Omental fat pad (tissue), 4 donors: Measurements from ENCODE around the gene FANCM. TPM values are rescaled to one million over a fixed set of nuclear protein-coding genes. Genes with fewer than 3 reads are reported as not detected.
"Not testable (repeated sequence)": the region's sequence is repeated elsewhere in the genome, so short reads cannot be mapped to it uniquely, and the experiment has no call there.

Experiments used
- ATAC-seq: fragments of 150-250 bp; one replicate; pipeline ENCODE4 v1.9.1; 2016; ENCODE audit warnings: mild to moderate bottlenecking, moderate library complexity; ENCODE audit not compliant: low FRiP score
- DNase-seq: peaks from one replicate; pipeline ENCODE4 v3.0.0-alpha.2; 2019; ENCODE audit warnings: low spot score
- CTCF ChIP-seq, 3 donors: fragments of 450-650 bp; IDR thresholded peaks; one replicate each; pipeline ENCODE4 v1.5.1; 2016 to 2017; ENCODE audit warnings: antibody characterized with exemption in 3 of 3, mild to moderate bottlenecking in 3 of 3, moderate library complexity in 2 of 3
- total RNA-seq, 4 donors: library from RNA; depleted of rRNA; stranded (reverse); fragments of >200 nt; gene quantifications; one replicate each; pipeline ENCODE4 v1.1.0, GENCODE V29; 2016

Gene FANCM
- total RNA-seq, 4 donors from 2014 or later, result 3.6 to 16.7 (median 4.8) TPM

GRCh38 chr14:45140661-45141187 is 5.0 kb downstream of the FANCM start:
- DNase-seq, result no peak
- ATAC-seq, result no peak
- no peak for TF ChIP-seq CTCF (IDR thresholded peaks at IDR 0.05)

- not testable (repeated sequence) for ATAC-seq, DNase-seq
These were observed 6.4 kb downstream of the FANCM start for GRCh38 chr14:45142083-45142482.

- DNase-seq, result no peak
- no peak for TF ChIP-seq CTCF (IDR thresholded peaks at IDR 0.05)
- no peak for ATAC-seq
These were observed 8.9 kb downstream of the FANCM start for GRCh38 chr14:45144658-45145057.

- DNase-seq (no peak), ATAC-seq (no peak)
- no peak for TF ChIP-seq CTCF (IDR thresholded peaks at IDR 0.05)
These were observed 9.5 kb downstream of the FANCM start for GRCh38 chr14:45145214-45145613.

GRCh38 chr14:45149602-45150001 is 13.9 kb downstream of the FANCM start:
- TF ChIP-seq CTCF (IDR thresholded peaks at IDR 0.05), result no peak
- DNase-seq, result no peak
- ATAC-seq, result no peak

GRCh38 chr14:45150386-45150890 is 14.7 kb downstream of the FANCM start:
- no peak for DNase-seq
- ATAC-seq, result no peak

GRCh38 chr14:45156067-45156466 is 20.3 kb downstream of the FANCM start:
- no peak for DNase-seq
- TF ChIP-seq CTCF (IDR thresholded peaks at IDR 0.05), result no peak
- no peak for ATAC-seq

More at GRCh38 chr14:45150386-45150890, 14.7 kb downstream of the FANCM start:
- TF ChIP-seq CTCF (IDR thresholded peaks at IDR 0.05), result no peak
